Stimulated activated naive CD8-positive, alpha-beta T cell treated with anti-CD3 and anti-CD28 coated beads, Interleukin-15, Interleukin-2, amounts not matched to agents 100 ng/mL and 50 ng/mL, for 24 hours (primary cell): ENCODE data around the gene POU5F1.

Experiments
- H3K27ac Mint-ChIP-seq: one replicate; pipeline ENCODE4 v1.8.0; 2021; ENCODE audit warnings: mild to moderate bottlenecking, mixed read lengths
- H3K27me3 Mint-ChIP-seq: one replicate; pipeline ENCODE4 v1.8.0; 2021; ENCODE audit warnings: mixed read lengths
- H3K36me3 Mint-ChIP-seq: one replicate; pipeline ENCODE4 v1.8.0; 2021; ENCODE audit warnings: low read depth, mixed read lengths
- H3K4me1 Mint-ChIP-seq: one replicate; pipeline ENCODE4 v1.8.0; 2021; ENCODE audit warnings: low read depth, mixed read lengths
- H3K4me3 Mint-ChIP-seq: one replicate; pipeline ENCODE4 v1.8.0; 2021; ENCODE audit warnings: mild to moderate bottlenecking, mixed read lengths
- H3K9me3 Mint-ChIP-seq: one replicate; pipeline ENCODE4 v1.8.0; 2021; ENCODE audit warnings: mixed read lengths

POU5F1 gene

DNA sequence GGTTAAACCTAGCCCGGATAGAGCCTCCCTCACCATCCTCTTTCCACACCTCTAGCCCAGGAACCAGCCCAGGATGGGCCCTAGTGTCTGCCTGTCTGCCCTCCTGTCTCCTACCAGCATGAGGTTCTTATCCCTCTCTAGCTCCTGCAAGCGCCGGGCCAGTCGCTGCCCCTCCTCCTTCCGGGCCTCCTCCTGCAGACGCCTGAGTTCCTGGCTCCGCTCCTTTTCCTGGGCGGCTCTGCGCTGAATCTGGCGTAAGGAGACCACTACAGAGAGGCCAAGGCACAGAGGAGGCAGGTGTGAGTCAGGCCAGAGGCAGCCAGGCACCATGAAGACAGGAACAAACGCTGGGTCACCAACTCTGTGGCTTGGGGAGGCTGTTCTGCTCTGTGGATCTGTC lies 27.3 kb downstream of the POU5F1 start:
- Mint-ChIP-seq H3K4me3 (no peak overlapping the region), H3K36me3 (peaks cover 8% of the 10 kb centered on the region), H3K4me1 (no peaks in the 10 kb centered on the region), H3K27ac (no peak overlapping the region), H3K27me3 (no peaks in the 10 kb centered on the region), H3K9me3 (no peaks in the 10 kb centered on the region)

DNA sequence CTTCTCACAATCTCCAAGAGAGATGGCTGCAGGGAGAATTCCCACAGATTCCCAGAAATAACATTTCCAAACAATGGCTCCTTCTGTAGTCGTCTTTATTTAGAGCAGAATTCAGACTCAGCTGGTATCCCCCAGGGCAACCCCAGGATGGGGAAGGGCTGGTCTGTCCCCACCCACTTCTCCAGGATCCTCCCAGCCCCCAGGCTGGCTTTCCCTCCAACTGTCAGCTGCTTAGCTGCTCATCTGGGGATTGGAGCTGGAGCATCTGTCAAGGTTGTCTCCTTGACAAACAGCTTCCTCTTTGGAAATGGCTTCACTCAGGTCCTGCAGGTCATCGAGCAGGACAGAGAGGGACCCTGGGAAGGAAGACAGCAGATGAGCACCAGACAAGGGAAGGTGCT lies 28.1 kb downstream of the POU5F1 start:
- Mint-ChIP-seq H3K27me3 (no peaks in the 10 kb centered on the region), H3K4me1 (peaks cover 4% of the 10 kb centered on the region), H3K9me3 (no peaks in the 10 kb centered on the region), H3K4me3 (no peak overlapping the region), H3K36me3 (peaks cover 8% of the 10 kb centered on the region), H3K27ac (no peak overlapping the region)

DNA sequence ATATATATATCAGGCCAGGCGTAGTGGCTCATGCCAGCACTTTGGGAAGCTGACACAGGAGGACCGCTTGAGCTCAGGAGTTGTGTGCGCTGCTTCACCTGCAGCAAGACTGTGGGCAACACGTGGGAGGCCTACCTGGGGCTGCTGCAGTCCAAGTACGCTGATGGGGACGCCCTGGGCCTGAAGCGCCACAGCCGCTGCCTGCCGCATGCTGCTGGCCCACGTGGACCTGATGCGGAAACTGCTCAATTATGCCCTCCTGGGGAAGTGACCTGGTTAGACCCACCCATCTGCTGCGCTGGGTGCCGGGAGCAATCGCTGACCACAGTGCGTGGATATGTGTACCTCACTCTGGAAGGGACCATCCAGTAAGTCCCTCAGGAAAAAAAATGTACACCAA lies 29.8 kb downstream of the POU5F1 start:
- peaks cover 8% of the 10 kb centered on the region for H3K36me3 Mint-ChIP-seq
- peaks cover 5% of the 10 kb centered on the region for H3K4me1 Mint-ChIP-seq
- no peak overlapping the region for H3K4me3 Mint-ChIP-seq
- no peaks in the 10 kb centered on the region for H3K27me3 Mint-ChIP-seq
- H3K27ac Mint-ChIP-seq = no peak overlapping the region
- H3K9me3 Mint-ChIP-seq = no peaks in the 10 kb centered on the region

DNA sequence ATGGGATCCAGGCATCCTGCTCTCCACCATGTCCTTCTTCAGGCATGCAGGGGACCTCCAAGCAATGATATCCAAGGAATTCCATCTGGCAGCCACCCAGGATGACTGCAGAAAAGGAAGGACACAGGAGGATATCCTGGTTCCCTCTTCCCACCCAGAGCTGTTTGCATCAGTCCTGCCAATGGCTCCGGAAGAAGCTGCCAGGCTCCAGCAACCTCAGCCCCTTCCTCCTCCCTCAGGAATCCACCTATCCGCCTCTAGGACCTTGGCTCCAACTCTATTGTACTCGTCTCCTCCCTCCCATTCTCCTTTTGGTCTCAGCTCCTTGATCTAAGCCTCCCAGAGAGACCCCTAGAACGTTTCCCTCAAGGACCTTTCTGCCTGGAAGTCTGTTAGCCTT lies 30.9 kb downstream of the POU5F1 start:
- Mint-ChIP-seq H3K27me3 (no peaks in the 10 kb centered on the region), H3K36me3 (peaks cover 4% of the 10 kb centered on the region), H3K27ac (no peak overlapping the region)

DNA sequence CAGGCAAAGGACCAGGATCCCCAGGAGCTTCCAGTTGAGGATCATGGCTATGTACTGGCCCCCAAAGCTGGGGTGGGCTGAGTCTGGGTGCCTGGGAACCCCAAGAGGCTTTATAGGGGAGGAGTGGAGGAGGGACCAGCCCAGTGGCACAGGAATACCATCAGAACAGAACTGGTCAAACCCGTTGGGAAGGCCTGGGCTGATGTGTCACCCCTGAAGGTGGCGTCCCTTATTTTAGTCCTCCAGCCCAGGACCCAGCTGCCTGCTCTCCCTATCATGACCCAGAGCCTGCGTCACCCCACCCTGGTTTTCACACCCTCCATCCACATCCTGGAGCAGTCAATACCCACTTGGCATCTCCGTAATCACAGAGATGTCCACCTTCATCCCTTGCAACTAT lies 31.5 kb downstream of the POU5F1 start, which contains the start of gene PSORS1C2:
Gene PSORS1C2 (minus strand): TSS at position 85 of the 400 bp plus-strand sequence. CDS start 40 bp downstream, at position 45.
- H3K36me3 Mint-ChIP-seq = peaks cover 4% of the 10 kb centered on the region
- H3K27me3 Mint-ChIP-seq = no peaks in the 10 kb centered on the region
- H3K4me1 Mint-ChIP-seq = peaks cover 5% of the 10 kb centered on the region
- H3K27ac Mint-ChIP-seq = no peak within 1 kb of the TSS
- no peak within 1 kb of the TSS for H3K4me3 Mint-ChIP-seq
- H3K9me3 Mint-ChIP-seq = no peaks in the 10 kb centered on the region

More for the DNA sequence above, 30.9 kb downstream of the POU5F1 start:
- no peak overlapping the region for H3K4me3 Mint-ChIP-seq
- H3K4me1 Mint-ChIP-seq = peaks cover 5% of the 10 kb centered on the region
- no peaks in the 10 kb centered on the region for H3K9me3 Mint-ChIP-seq

DNA sequence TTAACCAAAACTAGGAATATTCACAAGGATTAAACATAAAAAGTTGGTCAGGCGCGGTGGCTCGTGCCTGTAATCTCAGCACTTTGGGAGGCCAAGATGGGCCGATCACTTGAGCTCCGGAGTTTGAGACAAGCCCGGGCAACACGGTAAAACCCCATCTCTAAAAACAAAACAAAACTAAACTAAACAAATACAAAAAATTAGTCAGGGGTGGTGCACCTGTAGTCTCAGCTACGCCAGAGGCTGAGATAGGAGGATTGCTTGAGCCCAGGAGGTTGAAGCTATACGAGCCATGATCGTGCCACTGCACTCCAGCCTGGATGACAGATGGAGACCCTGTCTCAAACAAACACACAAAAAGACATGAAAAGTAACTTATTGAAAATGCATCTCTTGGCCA lies 34.8 kb downstream of the POU5F1 start:
- peaks cover 5% of the 10 kb centered on the region for H3K4me1 Mint-ChIP-seq
- no peaks in the 10 kb centered on the region for H3K36me3 Mint-ChIP-seq
- H3K9me3 Mint-ChIP-seq = no peaks in the 10 kb centered on the region
- no peak overlapping the region for H3K27ac Mint-ChIP-seq
- H3K27me3 Mint-ChIP-seq = no peaks in the 10 kb centered on the region
- no peak overlapping the region for H3K4me3 Mint-ChIP-seq

DNA sequence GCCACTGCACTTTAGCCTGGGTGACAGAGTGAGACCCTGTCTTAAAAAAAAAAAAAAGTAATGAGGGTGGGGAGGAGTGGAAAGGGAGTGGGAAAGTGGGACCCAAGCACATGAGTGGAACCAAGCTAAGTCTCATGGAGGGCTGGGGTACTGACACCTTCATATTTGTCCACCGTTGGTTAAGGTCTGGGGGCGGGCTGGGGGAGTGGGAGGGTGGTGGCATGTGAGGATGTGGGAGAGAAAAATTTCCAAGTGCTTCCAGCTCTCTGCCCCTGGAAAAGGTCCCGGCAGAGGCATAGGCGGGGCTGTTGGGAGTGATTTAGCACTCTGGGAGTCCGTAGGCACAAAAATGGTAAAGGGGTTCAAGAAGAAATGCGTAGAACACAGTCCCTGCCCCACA lies 37.7 kb downstream of the POU5F1 start:
- H3K9me3 Mint-ChIP-seq = no peaks in the 10 kb centered on the region
- H3K27ac Mint-ChIP-seq = no peak overlapping the region
- no peak overlapping the region for H3K4me3 Mint-ChIP-seq
- peaks cover 11% of the 10 kb centered on the region for H3K27me3 Mint-ChIP-seq
- peaks cover 11% of the 10 kb centered on the region for H3K4me1 Mint-ChIP-seq
- H3K36me3 Mint-ChIP-seq = no peaks in the 10 kb centered on the region

DNA sequence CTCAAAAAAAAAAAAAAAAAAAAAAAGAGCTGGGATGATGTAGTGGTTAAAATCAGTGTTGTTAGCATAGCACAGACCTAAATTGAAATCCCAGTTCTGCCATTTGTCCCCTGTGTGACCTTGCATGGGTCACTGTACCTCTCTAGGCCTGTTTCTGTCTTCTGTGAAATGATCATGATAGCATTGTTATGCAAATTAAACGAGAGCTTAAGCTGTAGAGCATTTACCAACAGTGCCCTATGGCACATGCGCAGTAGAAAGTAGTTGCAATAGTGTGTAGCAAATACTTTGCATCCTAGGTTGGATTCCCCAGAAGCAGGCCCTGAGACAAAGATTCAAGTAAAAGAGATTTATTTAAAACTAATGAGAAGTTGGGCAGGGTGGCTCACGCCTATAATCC lies 38.9 kb downstream of the POU5F1 start:
- H3K4me3 Mint-ChIP-seq = no peak overlapping the region
- no peaks in the 10 kb centered on the region for H3K9me3 Mint-ChIP-seq
- H3K27ac Mint-ChIP-seq = no peak overlapping the region
- H3K4me1 Mint-ChIP-seq = peaks cover 6% of the 10 kb centered on the region
- H3K27me3 Mint-ChIP-seq = peaks cover 11% of the 10 kb centered on the region
- no peaks in the 10 kb centered on the region for H3K36me3 Mint-ChIP-seq

DNA sequence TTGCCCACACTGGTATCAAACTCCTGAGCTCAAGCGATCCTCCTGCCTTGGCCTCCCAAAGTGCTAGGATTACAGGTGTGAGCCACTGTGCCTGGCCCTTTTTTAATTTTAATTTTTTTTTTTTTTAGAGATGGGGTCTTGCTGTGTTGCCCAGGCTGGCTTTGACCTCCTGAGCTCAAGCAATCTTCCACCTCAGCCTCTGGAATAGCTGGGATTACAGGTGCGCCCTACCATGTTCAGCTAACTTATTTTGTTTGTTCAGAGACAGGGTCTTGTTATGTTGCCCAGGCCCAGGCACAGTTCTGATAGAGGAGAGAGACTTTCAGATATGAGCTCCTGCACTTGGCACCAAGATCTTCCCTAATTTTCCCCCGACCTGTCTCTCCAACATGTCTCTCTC lies 39.7 kb downstream of the POU5F1 start:
- Mint-ChIP-seq H3K27me3 (peaks cover 11% of the 10 kb centered on the region), H3K36me3 (no peaks in the 10 kb centered on the region), H3K9me3 (no peaks in the 10 kb centered on the region), H3K4me3 (no peak overlapping the region), H3K27ac (no peak overlapping the region), H3K4me1 (peaks cover 6% of the 10 kb centered on the region)

DNA sequence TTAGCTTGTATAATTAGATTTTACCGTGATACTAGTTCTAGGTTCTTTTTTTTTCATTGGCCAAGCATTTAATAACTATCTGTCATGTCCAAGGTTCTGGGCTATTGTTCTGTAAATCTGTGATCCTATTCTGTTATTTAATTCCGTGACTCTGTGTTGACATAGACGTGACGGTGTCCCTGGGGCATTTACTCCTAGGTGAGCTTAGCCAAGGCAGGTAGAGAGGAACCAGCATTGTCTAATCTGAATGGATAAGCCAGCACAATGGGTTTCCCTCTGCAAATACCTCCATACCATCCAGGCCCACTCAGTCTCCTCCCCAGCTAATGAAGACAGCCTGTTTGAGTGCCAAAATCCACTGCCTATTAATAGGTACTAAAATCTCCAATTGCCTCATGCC lies 41.4 kb downstream of the POU5F1 start:
- Mint-ChIP-seq H3K4me1 (peaks cover 6% of the 10 kb centered on the region), H3K27ac (no peak overlapping the region), H3K9me3 (no peaks in the 10 kb centered on the region), H3K27me3 (peaks cover 11% of the 10 kb centered on the region), H3K4me3 (no peak overlapping the region), H3K36me3 (no peaks in the 10 kb centered on the region)

DNA sequence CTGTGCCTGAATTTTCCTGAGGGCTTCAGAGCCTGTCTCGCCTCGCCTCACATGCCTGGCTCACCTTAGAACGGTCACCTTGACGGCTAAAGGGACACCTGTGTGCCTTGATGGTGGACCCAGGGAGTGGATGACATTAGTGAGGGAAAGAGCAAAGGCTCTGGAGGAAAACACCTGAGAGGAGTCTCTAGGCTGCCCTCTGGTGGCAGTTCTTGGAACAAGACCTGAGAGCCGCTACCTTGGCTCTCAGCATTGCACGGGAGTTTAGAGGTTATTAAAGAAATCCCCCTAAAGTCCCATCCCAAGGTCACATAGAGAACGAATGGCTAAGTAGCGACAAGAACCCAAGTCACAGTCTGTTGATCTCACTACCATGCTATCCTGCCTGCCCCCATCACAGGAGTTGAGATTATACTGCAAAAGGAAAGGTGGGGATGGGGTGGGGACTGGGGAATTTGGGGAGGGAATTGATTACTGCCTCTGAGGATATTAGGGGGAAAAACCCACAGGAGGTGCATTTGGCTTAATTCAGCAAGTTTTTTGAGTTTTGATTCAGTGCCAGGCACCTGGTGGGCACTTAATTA lies 42.3 kb downstream of the POU5F1 start:
- Mint-ChIP-seq H3K36me3 (no peaks in the 10 kb centered on the region), H3K27me3 (peaks cover 11% of the 10 kb centered on the region), H3K4me3 (no peak overlapping the region), H3K27ac (no peak overlapping the region), H3K4me1 (peaks cover 6% of the 10 kb centered on the region), H3K9me3 (no peaks in the 10 kb centered on the region)

DNA sequence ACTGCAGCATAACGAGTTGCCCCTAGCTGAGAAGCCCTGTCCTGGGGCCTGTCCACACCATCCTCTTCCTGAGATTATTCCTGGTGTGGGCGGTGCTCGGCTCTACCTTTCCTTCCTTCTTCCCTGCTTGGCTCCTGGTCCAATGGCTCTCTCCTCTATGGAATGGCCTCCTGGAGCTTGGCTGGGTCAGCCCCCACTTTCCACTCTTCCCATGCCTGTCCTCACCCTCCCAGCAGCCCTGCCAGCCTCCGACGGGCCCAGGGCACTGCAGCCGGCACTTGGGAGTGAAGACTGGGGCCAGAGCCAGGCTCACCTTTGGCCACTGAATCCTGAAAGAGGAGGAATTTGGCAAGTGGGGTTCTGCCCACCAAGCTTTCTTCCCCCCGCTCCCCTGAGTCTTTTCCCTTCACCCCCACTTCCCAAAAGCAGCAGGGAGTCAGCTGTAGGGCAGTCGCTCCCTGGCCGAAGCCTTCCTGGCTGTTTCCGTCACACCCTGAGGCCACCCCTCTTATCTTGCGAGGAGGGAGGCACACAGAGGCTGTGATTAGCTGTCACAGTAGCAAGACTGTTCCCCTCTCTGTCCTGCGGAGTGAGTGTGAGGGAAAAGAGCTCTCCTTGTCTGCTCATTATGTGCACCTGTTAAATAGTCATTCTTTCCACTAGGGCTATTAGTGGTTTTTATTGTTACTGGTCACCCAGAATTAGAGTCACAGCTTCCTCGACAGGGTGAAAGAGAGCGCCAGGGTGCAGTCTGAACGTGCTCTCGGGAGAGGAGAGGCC lies 43.9 kb downstream of the POU5F1 start:
- H3K9me3 Mint-ChIP-seq = no peaks in the 10 kb centered on the region

DNA sequence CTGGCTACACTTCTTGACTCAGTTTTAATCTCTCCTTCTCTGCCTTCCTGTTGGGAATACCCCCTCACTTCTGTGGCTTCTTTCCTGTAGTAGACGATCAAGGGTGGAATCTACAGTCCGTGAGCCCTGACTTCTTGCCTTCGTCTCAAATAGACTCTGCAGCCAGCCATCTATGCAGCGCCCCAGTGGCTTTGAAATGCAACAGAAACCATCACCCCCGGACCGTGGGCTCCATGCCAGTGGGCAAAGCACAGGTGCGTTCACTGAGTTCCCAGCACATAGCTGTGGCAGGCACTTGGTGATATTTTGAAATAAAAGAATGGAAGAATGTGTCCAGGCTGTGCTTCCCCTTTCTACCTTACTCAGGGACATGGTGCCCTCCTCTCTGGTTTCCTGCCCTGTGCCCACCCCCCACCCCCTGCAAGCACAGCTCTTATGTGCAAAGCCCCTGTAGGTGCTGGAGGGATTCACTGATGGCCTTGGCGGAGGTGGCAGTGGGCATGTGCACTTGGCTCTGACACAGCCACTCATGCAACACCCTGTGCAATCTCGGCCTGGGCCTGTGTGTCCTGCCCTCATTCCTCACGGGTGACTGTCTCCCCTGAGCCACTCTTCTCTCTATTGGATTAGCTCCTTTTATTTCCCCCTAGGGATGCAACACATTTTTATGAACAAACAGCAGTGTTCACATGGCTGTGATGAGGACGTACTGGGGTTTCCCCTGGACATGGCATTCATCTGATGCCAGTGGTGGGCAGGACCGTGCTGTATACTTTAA lies 44.7 kb downstream of the POU5F1 start:
- Mint-ChIP-seq H3K4me3 (no peak overlapping the region), H3K4me1 (peaks cover 6% of the 10 kb centered on the region), H3K9me3 (no peaks in the 10 kb centered on the region), H3K27ac (no peak overlapping the region), H3K36me3 (no peaks in the 10 kb centered on the region), H3K27me3 (peaks cover 11% of the 10 kb centered on the region)

More for the DNA sequence above, 43.9 kb downstream of the POU5F1 start:
- H3K4me3 Mint-ChIP-seq = no peak overlapping the region
- H3K27me3 Mint-ChIP-seq = peaks cover 11% of the 10 kb centered on the region
- no peaks in the 10 kb centered on the region for H3K36me3 Mint-ChIP-seq
- peaks cover 6% of the 10 kb centered on the region for H3K4me1 Mint-ChIP-seq
- no peak overlapping the region for H3K27ac Mint-ChIP-seq

DNA sequence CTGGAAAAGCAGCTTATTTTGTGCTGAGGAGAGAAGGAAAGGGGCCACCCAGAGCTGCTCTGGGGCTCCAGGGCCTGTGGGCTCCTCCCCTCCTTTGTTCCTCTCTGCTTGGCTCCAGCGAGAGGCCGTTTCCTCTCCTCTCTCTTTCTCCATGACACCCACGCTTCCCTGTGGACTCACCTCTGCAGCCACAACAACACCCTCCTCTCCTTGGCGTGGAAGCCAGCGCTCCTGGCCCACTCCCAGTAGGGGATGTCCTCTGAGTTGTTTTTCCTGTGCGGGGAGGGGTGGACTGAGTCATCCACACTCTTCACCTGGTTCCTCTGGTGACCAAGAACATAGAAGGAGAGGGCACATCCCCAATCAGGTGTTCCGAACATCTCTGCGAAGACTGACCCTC lies 45.3 kb downstream of the POU5F1 start:
- Mint-ChIP-seq H3K9me3 (no peaks in the 10 kb centered on the region), H3K4me3 (no peak overlapping the region), H3K27me3 (peaks cover 11% of the 10 kb centered on the region), H3K36me3 (no peaks in the 10 kb centered on the region), H3K27ac (no peak overlapping the region), H3K4me1 (peaks cover 6% of the 10 kb centered on the region)
